GM08714 (cell line): ENCODE measurements around the gene ROBO4.

Experiments used
- H3K4me3 ChIP-seq: fragments of 200-500 bp; sonication (Bioruptor generic); 2 replicates; pipeline ENCODE4 v1.5.1; 2014; ENCODE audit warnings: mild to moderate bottlenecking, low read length, inconsistent platforms
- ZNF274 ChIP-seq: IDR thresholded peaks from 2 replicates; pipeline ENCODE4 v1.6.1; 2012; ENCODE audit warnings: mild to moderate bottlenecking, low read depth, low read length

ROBO4 gene

GRCh38 chr11:124897674-124898262 lies at the start of gene ROBO4:
Gene ROBO4 (minus strand): TSS chr11:124897865. CDS start chr11:124897795, 70 bp downstream.
- no peak for TF ChIP-seq ZNF274
- no peak within 1 kb of the TSS for H3K4me3 ChIP-seq

GRCh38 chr11:124946735-124947141 lies 49.1 kb upstream of the ROBO4 start:
- no peak overlapping the region for H3K4me3 ChIP-seq
- TF ChIP-seq ZNF274 = no peak

- no peak overlapping the region for H3K4me3 ChIP-seq
- no peak for TF ChIP-seq ZNF274
Observed at GRCh38 chr11:124945826-124946225, 48.2 kb upstream of the ROBO4 start.

- H3K4me3 ChIP-seq = no peak overlapping the region
- no peak for TF ChIP-seq ZNF274
Observed at GRCh38 chr11:124944565-124944964, 46.9 kb upstream of the ROBO4 start.

- no peak overlapping the region for H3K4me3 ChIP-seq
- no peak for TF ChIP-seq ZNF274
Observed at GRCh38 chr11:124943741-124944140, 46.1 kb upstream of the ROBO4 start.

GRCh38 chr11:124943254-124943616 lies 45.6 kb upstream of the ROBO4 start:
- no peak for TF ChIP-seq ZNF274
- no peak overlapping the region for H3K4me3 ChIP-seq

GRCh38 chr11:124942466-124943253 lies 45.0 kb upstream of the ROBO4 start:
- no peak overlapping the region for H3K4me3 ChIP-seq
- TF ChIP-seq ZNF274 = no peak

- TF ChIP-seq ZNF274 = no peak
- H3K4me3 ChIP-seq = no peak overlapping the region
Observed at GRCh38 chr11:124941703-124942102, 44.0 kb upstream of the ROBO4 start.

GRCh38 chr11:124938970-124939369 lies 41.3 kb upstream of the ROBO4 start:
- no peak overlapping the region for H3K4me3 ChIP-seq
- TF ChIP-seq ZNF274 = no peak

- no peak for TF ChIP-seq ZNF274
- H3K4me3 ChIP-seq = no peak overlapping the region
Observed at GRCh38 chr11:124938206-124938765, 40.6 kb upstream of the ROBO4 start.

GRCh38 chr11:124937336-124937935 lies 39.8 kb upstream of the ROBO4 start:
- no peak overlapping the region for H3K4me3 ChIP-seq
- TF ChIP-seq ZNF274 = no peak

- no peak for TF ChIP-seq ZNF274
Observed at GRCh38 chr11:124935548-124936514, 38.2 kb upstream of the ROBO4 start, which contains the start of gene HEPACAM. Gene HEPACAM (minus strand): TSS chr11:124936047. CDS start chr11:124936006, 41 bp downstream.

GRCh38 chr11:124934862-124935547 lies 37.3 kb upstream of the ROBO4 start:
- H3K4me3 ChIP-seq = no peak overlapping the region
- no peak for TF ChIP-seq ZNF274

More at GRCh38 chr11:124935548-124936514, 38.2 kb upstream of the ROBO4 start, which contains the start of gene HEPACAM:
- H3K4me3 ChIP-seq = no peak within 1 kb of the TSS

GRCh38 chr11:124930799-124931198 lies 33.1 kb upstream of the ROBO4 start:
- no peak for TF ChIP-seq ZNF274

More at GRCh38 chr11:124930799-124931198, 33.1 kb upstream of the ROBO4 start:
- no peak overlapping the region for H3K4me3 ChIP-seq
